Activated naive CD8-positive, alpha-beta T cell treated with anti-CD3 and anti-CD28 coated beads, Interleukin-2, amount 50 U/mL, for 24 hours (primary cell): ENCODE data around the gene TOLLIP.

Source experiments
- ATAC-seq: fragments of 150-1000 bp; cut with Tn5 transposase; one replicate; pipeline ENCODE4 v1.10.0; 2021
- DNase-seq: peaks from one replicate; pipeline ENCODE4 v3.0.0; 2021
- H3K27ac Mint-ChIP-seq: one replicate; pipeline ENCODE4 v1.8.0; 2021; ENCODE audit warnings: mild to moderate bottlenecking, mixed read lengths
- H3K27me3 Mint-ChIP-seq: one replicate; pipeline ENCODE4 v1.8.0; 2021; ENCODE audit warnings: mixed read lengths
- H3K36me3 Mint-ChIP-seq: one replicate; pipeline ENCODE4 v1.8.0; 2021; ENCODE audit warnings: low read depth, mixed read lengths
- H3K4me1 Mint-ChIP-seq: one replicate; pipeline ENCODE4 v1.8.0; 2021; ENCODE audit warnings: mixed read lengths
- H3K4me3 Mint-ChIP-seq: one replicate; pipeline ENCODE4 v1.8.0; 2021; ENCODE audit warnings: mild to moderate bottlenecking, moderate library complexity, mixed read lengths
- H3K9me3 Mint-ChIP-seq: one replicate; pipeline ENCODE4 v1.8.0; 2021; ENCODE audit warnings: mixed read lengths

Gene TOLLIP

GRCh38 chr11:1231396-1232020 lies 77.9 kb downstream of the TOLLIP start:
- Mint-ChIP-seq H3K4me3 (no peak overlapping the region), H3K27ac (no peak overlapping the region), H3K9me3 (no peaks in the 10 kb centered on the region), H3K4me1 (no peaks in the 10 kb centered on the region), H3K27me3 (no peaks in the 10 kb centered on the region), H3K36me3 (no peaks in the 10 kb centered on the region)
- ATAC-seq (no peak), DNase-seq (no peak)

GRCh38 chr11:1230456-1231395 lies 78.7 kb downstream of the TOLLIP start:
- DNase-seq (no peak), ATAC-seq (no peak)
- Mint-ChIP-seq H3K4me1 (no peaks in the 10 kb centered on the region), H3K9me3 (no peaks in the 10 kb centered on the region), H3K27me3 (no peaks in the 10 kb centered on the region), H3K4me3 (no peak overlapping the region), H3K36me3 (no peaks in the 10 kb centered on the region), H3K27ac (no peak overlapping the region)

- H3K4me3 Mint-ChIP-seq: no peak overlapping the region
- no peaks in the 10 kb centered on the region for H3K4me1 Mint-ChIP-seq
- no peaks in the 10 kb centered on the region for H3K36me3 Mint-ChIP-seq
- H3K9me3 Mint-ChIP-seq: no peaks in the 10 kb centered on the region
- ATAC-seq: no peak
- H3K27me3 Mint-ChIP-seq: no peaks in the 10 kb centered on the region
- no peak for DNase-seq
- H3K27ac Mint-ChIP-seq: no peak overlapping the region
Measured at GRCh38 chr11:1230121-1230455, 79.3 kb downstream of the TOLLIP start.

- Mint-ChIP-seq H3K4me3 (no peak overlapping the region), H3K4me1 (no peaks in the 10 kb centered on the region), H3K36me3 (no peaks in the 10 kb centered on the region), H3K27ac (no peak overlapping the region), H3K27me3 (no peaks in the 10 kb centered on the region), H3K9me3 (no peaks in the 10 kb centered on the region)
- DNase-seq: no peak
- ATAC-seq: no peak
Measured at GRCh38 chr11:1229471-1230120, 79.8 kb downstream of the TOLLIP start.

GRCh38 chr11:1228921-1229451 lies 80.4 kb downstream of the TOLLIP start:
- H3K27ac Mint-ChIP-seq: no peak overlapping the region
- ATAC-seq (no peak), DNase-seq (no peak)
- H3K4me3 Mint-ChIP-seq: no peak overlapping the region
- H3K9me3 Mint-ChIP-seq: no peaks in the 10 kb centered on the region
- no peaks in the 10 kb centered on the region for H3K27me3 Mint-ChIP-seq
- no peaks in the 10 kb centered on the region for H3K4me1 Mint-ChIP-seq
- H3K36me3 Mint-ChIP-seq: no peaks in the 10 kb centered on the region

- Mint-ChIP-seq H3K27me3 (no peaks in the 10 kb centered on the region), H3K9me3 (no peaks in the 10 kb centered on the region), H3K4me3 (no peak overlapping the region), H3K4me1 (no peaks in the 10 kb centered on the region), H3K27ac (no peak overlapping the region), H3K36me3 (no peaks in the 10 kb centered on the region)
- ATAC-seq (no peak), DNase-seq (no peak)
Measured at GRCh38 chr11:1228101-1228821, 81.2 kb downstream of the TOLLIP start.

GRCh38 chr11:1227551-1228100 lies 81.8 kb downstream of the TOLLIP start:
- DNase-seq: no peak
- no peak for ATAC-seq
- Mint-ChIP-seq H3K27me3 (no peaks in the 10 kb centered on the region), H3K27ac (no peak overlapping the region), H3K9me3 (no peaks in the 10 kb centered on the region), H3K36me3 (no peaks in the 10 kb centered on the region), H3K4me3 (no peak overlapping the region), H3K4me1 (no peaks in the 10 kb centered on the region)

- no peaks in the 10 kb centered on the region for H3K4me1 Mint-ChIP-seq
- H3K36me3 Mint-ChIP-seq: no peaks in the 10 kb centered on the region
- H3K27ac Mint-ChIP-seq: no peak overlapping the region
- no peaks in the 10 kb centered on the region for H3K27me3 Mint-ChIP-seq
- no peaks in the 10 kb centered on the region for H3K9me3 Mint-ChIP-seq
- no peak for DNase-seq
- ATAC-seq: no peak
- H3K4me3 Mint-ChIP-seq: no peak overlapping the region
Measured at GRCh38 chr11:1226986-1227550, 82.4 kb downstream of the TOLLIP start.

GRCh38 chr11:1226226-1226985 lies 83.0 kb downstream of the TOLLIP start:
- H3K4me3 Mint-ChIP-seq: no peak overlapping the region
- no peaks in the 10 kb centered on the region for H3K36me3 Mint-ChIP-seq
- no peak for ATAC-seq

GRCh38 chr11:1225386-1226225 lies 83.8 kb downstream of the TOLLIP start:
- DNase-seq: no peak

More at GRCh38 chr11:1226226-1226985, 83.0 kb downstream of the TOLLIP start:
- Mint-ChIP-seq H3K4me1 (no peaks in the 10 kb centered on the region), H3K27me3 (peaks cover 1% of the 10 kb centered on the region), H3K27ac (no peak overlapping the region), H3K9me3 (no peaks in the 10 kb centered on the region)
- DNase-seq: no peak

GRCh38 chr11:1224491-1225385 lies 84.7 kb downstream of the TOLLIP start:
- H3K27me3 Mint-ChIP-seq: peaks cover 5% of the 10 kb centered on the region
- no peak overlapping the region for H3K27ac Mint-ChIP-seq
- no peaks in the 10 kb centered on the region for H3K9me3 Mint-ChIP-seq
- no peak overlapping the region for H3K4me3 Mint-ChIP-seq
- H3K36me3 Mint-ChIP-seq: no peaks in the 10 kb centered on the region
- ATAC-seq (no peak), DNase-seq (no peak)
- H3K4me1 Mint-ChIP-seq: no peaks in the 10 kb centered on the region

More at GRCh38 chr11:1225386-1226225, 83.8 kb downstream of the TOLLIP start:
- Mint-ChIP-seq H3K27me3 (peaks cover 5% of the 10 kb centered on the region), H3K36me3 (no peaks in the 10 kb centered on the region), H3K4me1 (no peaks in the 10 kb centered on the region), H3K27ac (no peak overlapping the region), H3K9me3 (no peaks in the 10 kb centered on the region), H3K4me3 (no peak overlapping the region)
- ATAC-seq: no peak
